ENCODE measurements around the gene GUCY1A1. TPM values are rescaled to one million over a fixed set of nuclear protein-coding genes. Genes with fewer than 3 reads are reported as not detected.

GUCY1A1 gene
- total RNA-seq, 1 experiment from 2014 or later: 0.20 TPM

GRCh38 chr4:155681886-155682285, 15.2 kb downstream of the GUCY1A1 start:
- Mint-ChIP-seq H3K27me3 (ENCODE audit: low read depth) (no peaks in the 10 kb centered on the region), H3K36me3 (no peaks in the 10 kb centered on the region), H3K4me3 (no peak overlapping the region), H3K27ac (no peak overlapping the region), H3K9me3 (no peaks in the 10 kb centered on the region), H3K4me1 (no peaks in the 10 kb centered on the region)
- ATAC-seq: no peak
- DNase-seq (ENCODE audit: low spot score): no peak
- POLR2A ChIA-PET: no interaction called here
- CTCF ChIA-PET: no interaction called here
- TF ChIP-seq NR3C1 (CRISPR knock-in tag; conservative IDR thresholded peaks at IDR 0.05; ENCODE audit: low read depth) (no peak), HMGA2 (CRISPR knock-in tag; IDR thresholded peaks at IDR 0.05) (no peak), NR1H2 (CRISPR knock-in tag; IDR thresholded peaks at IDR 0.05) (no peak)

- no peak overlapping the region for H3K27ac Mint-ChIP-seq
- H3K36me3 Mint-ChIP-seq: no peaks in the 10 kb centered on the region
- no peak overlapping the region for H3K4me3 Mint-ChIP-seq
- TF ChIP-seq ZNF532 (CRISPR knock-in tag; IDR thresholded peaks at IDR 0.05; ENCODE audit: borderline replicate concordance) (no peak), ZNF416 (CRISPR knock-in tag; IDR thresholded peaks at IDR 0.05) (no peak), JAZF1 (CRISPR knock-in tag; IDR thresholded peaks at IDR 0.05) (no peak), CBFB (CRISPR knock-in tag; IDR thresholded peaks at IDR 0.05; ENCODE audit: low read depth) (no peak), ATF1 (CRISPR knock-in tag; IDR thresholded peaks at IDR 0.05) (no peak), ZNF396 (CRISPR knock-in tag; IDR thresholded peaks at IDR 0.05; ENCODE audit: borderline replicate concordance) (no peak), EMX1 (CRISPR knock-in tag; IDR thresholded peaks at IDR 0.05) (no peak), HMGA2 (CRISPR knock-in tag; IDR thresholded peaks at IDR 0.05) (no peak), ZNF423 (CRISPR knock-in tag; IDR thresholded peaks at IDR 0.05) (no peak), ZNF232 (CRISPR knock-in tag; IDR thresholded peaks at IDR 0.05) (no peak), IRF2 (CRISPR knock-in tag; IDR thresholded peaks at IDR 0.05; ENCODE audit: borderline replicate concordance, low read depth) (no peak), TCF7 (CRISPR knock-in tag; IDR thresholded peaks at IDR 0.05; ENCODE audit: low read depth) (no peak), GABPB1 (CRISPR knock-in tag; IDR thresholded peaks at IDR 0.05) (no peak), NFE2L1 (CRISPR knock-in tag; IDR thresholded peaks at IDR 0.05) (no peak), PRRX2 (CRISPR knock-in tag; IDR thresholded peaks at IDR 0.05) (no peak), AFF4 (CRISPR knock-in tag; IDR thresholded peaks at IDR 0.05; ENCODE audit: borderline replicate concordance) (no peak), JUN (CRISPR knock-in tag; IDR thresholded peaks at IDR 0.05) (no peak), HMGXB4 (CRISPR knock-in tag; IDR thresholded peaks at IDR 0.05) (no peak), MLX (CRISPR knock-in tag; IDR thresholded peaks at IDR 0.05) (no peak), MXD4 (CRISPR knock-in tag; IDR thresholded peaks at IDR 0.05; ENCODE audit: borderline replicate concordance) (no peak)
- ChIA-PET POLR2A (no interaction called here), CTCF (no interaction called here)
- no peaks in the 10 kb centered on the region for H3K4me1 Mint-ChIP-seq
- no peaks in the 10 kb centered on the region for H3K27me3 Mint-ChIP-seq (ENCODE audit: low read depth)
- ATAC-seq: no peak
- no peak for DNase-seq (ENCODE audit: low spot score)
- H3K9me3 Mint-ChIP-seq: no peaks in the 10 kb centered on the region
Observed at GRCh38 chr4:155684423-155684822, 17.8 kb downstream of the GUCY1A1 start.

Data from WTC11 (cell line).